ENCODE measurements around the gene EIF4E. TPM values are rescaled to one million over a fixed set of nuclear protein-coding genes. Genes with fewer than 3 reads are reported as not detected.

The EIF4E gene
- total RNA-seq, 4 donors from 2014 or later = 35.7 to 67.5 (median 56.0) TPM

- H3K36me3 ChIP-seq = no peaks in the 10 kb centered on the region
- H3K9me3 ChIP-seq = no peaks in the 10 kb centered on the region
- no peaks in the 10 kb centered on the region for H3K27me3 ChIP-seq
- ATAC-seq = no peak
- intact Hi-C loops (cut with DNase I; ENCODE audit: low total_unique reads) (no loop called here), in situ Hi-C loops (cut with MboI; ENCODE audit: low sequenced_read_pairs in 4 of 4) (no loop called here)
- no peaks in the 10 kb centered on the region for H3K4me1 ChIP-seq
- no peak overlapping the region for H3K27ac ChIP-seq
- no peak for TF ChIP-seq POLR2A (IDR thresholded peaks at IDR 0.05)
- TF ChIP-seq, protein P1, sequence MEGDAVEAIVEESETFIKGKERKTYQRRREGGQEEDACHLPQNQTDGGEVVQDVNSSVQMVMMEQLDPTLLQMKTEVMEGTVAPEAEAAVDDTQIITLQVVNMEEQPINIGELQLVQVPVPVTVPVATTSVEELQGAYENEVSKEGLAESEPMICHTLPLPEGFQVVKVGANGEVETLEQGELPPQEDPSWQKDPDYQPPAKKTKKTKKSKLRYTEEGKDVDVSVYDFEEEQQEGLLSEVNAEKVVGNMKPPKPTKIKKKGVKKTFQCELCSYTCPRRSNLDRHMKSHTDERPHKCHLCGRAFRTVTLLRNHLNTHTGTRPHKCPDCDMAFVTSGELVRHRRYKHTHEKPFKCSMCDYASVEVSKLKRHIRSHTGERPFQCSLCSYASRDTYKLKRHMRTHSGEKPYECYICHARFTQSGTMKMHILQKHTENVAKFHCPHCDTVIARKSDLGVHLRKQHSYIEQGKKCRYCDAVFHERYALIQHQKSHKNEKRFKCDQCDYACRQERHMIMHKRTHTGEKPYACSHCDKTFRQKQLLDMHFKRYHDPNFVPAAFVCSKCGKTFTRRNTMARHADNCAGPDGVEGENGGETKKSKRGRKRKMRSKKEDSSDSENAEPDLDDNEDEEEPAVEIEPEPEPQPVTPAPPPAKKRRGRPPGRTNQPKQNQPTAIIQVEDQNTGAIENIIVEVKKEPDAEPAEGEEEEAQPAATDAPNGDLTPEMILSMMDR (IDR thresholded peaks at IDR 0.05 in 4 of 5, conservative IDR thresholded peaks at IDR 0.05 in 1 of 5) = no peak
- no peak overlapping the region for H3K4me3 ChIP-seq
- no peak for DNase-seq
Observed at GRCh38 chr4:98967786-98968329, 38.9 kb upstream of the EIF4E start.

DNA sequence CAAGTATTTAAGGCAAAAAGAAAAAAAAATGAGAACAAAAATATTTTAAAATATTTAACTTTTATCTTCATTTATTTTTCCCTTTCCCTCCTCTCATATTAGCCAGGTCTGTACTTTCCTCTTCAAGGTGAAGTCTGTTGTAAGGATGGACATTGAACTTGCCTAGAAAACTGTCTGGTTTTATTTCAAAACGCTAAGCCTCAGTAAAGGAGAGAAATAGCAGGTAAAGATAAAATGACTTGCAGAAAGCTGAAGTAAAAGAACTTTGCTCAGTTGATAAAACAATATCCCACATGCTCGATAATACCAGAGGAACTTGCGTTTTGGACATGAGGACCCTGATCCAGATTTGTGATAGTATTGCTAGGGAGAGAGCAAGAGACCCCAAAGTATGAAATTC, 38.0 kb upstream of the EIF4E start:
- DNase-seq (no peak), ATAC-seq (no peak)
- no peaks in the 10 kb centered on the region for H3K27me3 ChIP-seq
- TF ChIP-seq, protein P1 (IDR thresholded peaks at IDR 0.05 in 4 of 5, conservative IDR thresholded peaks at IDR 0.05 in 1 of 5) = no peak
- no peak for TF ChIP-seq POLR2A (IDR thresholded peaks at IDR 0.05)
- H3K4me3 ChIP-seq = no peak overlapping the region
- H3K4me1 ChIP-seq = no peaks in the 10 kb centered on the region
- intact Hi-C loops (cut with DNase I; ENCODE audit: low total_unique reads) = no loop called here
- no peaks in the 10 kb centered on the region for H3K36me3 ChIP-seq
- H3K27ac ChIP-seq = no peak overlapping the region
- H3K9me3 ChIP-seq = no peaks in the 10 kb centered on the region
- in situ Hi-C loops (cut with MboI; ENCODE audit: low sequenced_read_pairs in 4 of 4) = no loop called here

DNA sequence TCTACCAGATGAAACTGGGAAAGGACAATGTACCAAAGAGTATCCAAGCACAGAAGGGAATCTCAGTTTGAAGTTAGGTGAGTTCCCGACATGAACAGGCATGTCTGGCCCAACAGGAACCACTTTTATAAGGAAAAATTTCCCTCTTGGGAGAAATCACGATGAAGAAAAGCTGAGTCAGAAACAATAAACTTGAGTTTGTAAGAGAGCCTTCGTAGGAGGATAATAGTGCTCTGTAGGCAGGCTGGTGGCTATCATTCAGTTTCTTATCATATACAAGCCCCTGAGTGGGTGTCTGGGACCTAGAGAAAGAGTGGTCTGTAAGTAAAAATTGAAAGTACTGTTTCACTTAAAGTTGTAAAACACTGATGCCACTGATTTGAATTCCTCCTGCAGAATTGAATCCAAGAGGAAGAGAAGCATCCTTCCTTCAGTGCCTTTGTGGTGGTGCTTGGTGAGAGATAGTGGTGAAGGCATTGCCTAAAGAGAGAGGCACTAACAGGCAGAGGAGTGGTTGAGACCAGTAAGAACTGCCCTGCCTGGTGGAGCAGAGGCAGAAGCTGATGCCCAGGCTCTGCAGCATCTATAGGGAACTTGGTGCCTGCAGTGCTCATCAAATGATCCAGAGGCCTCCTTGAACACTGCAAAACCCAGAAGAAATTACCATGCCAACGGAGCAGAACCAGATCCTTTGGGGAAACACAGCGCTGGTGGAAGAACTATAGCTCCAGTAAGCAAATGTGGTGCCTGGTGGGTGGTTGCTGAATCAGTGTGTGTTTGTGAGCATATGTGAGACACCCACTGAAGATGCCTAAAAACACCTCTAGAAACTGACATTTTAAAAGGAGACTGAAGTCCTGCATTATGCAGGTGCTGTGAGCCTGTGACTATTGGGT, 34.9 kb upstream of the EIF4E start:
- in situ Hi-C loops (cut with MboI; ENCODE audit: low sequenced_read_pairs in 4 of 4) = no loop called here

GRCh38 chr4:98961770-98962169, 32.8 kb upstream of the EIF4E start:
- ATAC-seq = no peak

More for the DNA sequence above, 34.9 kb upstream of the EIF4E start:
- Histone ChIP-seq H3K27me3 (no peaks in the 10 kb centered on the region), H3K4me3 (no peak overlapping the region), H3K36me3 (no peaks in the 10 kb centered on the region), H3K9me3 (no peaks in the 10 kb centered on the region), H3K4me1 (no peaks in the 10 kb centered on the region), H3K27ac (no peak overlapping the region)
- no peak for DNase-seq
- ATAC-seq = no peak
- intact Hi-C loops (cut with DNase I; ENCODE audit: low total_unique reads) = no loop called here
- TF ChIP-seq POLR2A (IDR thresholded peaks at IDR 0.05) = no peak
- TF ChIP-seq, protein P1 (IDR thresholded peaks at IDR 0.05 in 4 of 5, conservative IDR thresholded peaks at IDR 0.05 in 1 of 5) = no peak

More at GRCh38 chr4:98961770-98962169, 32.8 kb upstream of the EIF4E start:
- Histone ChIP-seq H3K36me3 (no peaks in the 10 kb centered on the region), H3K9me3 (no peaks in the 10 kb centered on the region), H3K4me3 (no peak overlapping the region), H3K4me1 (no peaks in the 10 kb centered on the region), H3K27me3 (no peaks in the 10 kb centered on the region), H3K27ac (no peak overlapping the region)
- DNase-seq = no peak
- in situ Hi-C loops (cut with MboI; ENCODE audit: low sequenced_read_pairs in 4 of 4) = no loop called here
- intact Hi-C loops (cut with DNase I; ENCODE audit: low total_unique reads) = no loop called here
- TF ChIP-seq, protein P1 (IDR thresholded peaks at IDR 0.05 in 4 of 5, conservative IDR thresholded peaks at IDR 0.05 in 1 of 5) = no peak
- no peak for TF ChIP-seq POLR2A (IDR thresholded peaks at IDR 0.05)

Measured in gastrocnemius medialis (tissue), 4 donors.